Left ventricle myocardium inferior (tissue), 1 donor: ENCODE data around the gene RAI1. TPM values are rescaled to one million over a fixed set of nuclear protein-coding genes. Genes with fewer than 3 reads are reported as not detected.

Experiments
- DNase-seq: peaks from one replicate; pipeline ENCODE4 v3.0.0-alpha.2; 2020
- H3K27ac ChIP-seq: fragments of 200-600 bp; replicated peaks from 2 replicates; pipeline ENCODE4 v1.8.0; 2021
- H3K27me3 ChIP-seq: fragments of 200-600 bp; 2 replicates; pipeline ENCODE4 v1.8.0; 2021; ENCODE audit warnings: low read depth
- H3K36me3 ChIP-seq: fragments of 200-600 bp; 2 replicates; pipeline ENCODE4 v1.8.0; 2021
- H3K4me1 ChIP-seq: fragments of 200-600 bp; 2 replicates; pipeline ENCODE4 v1.8.0; 2021
- H3K4me3 ChIP-seq: fragments of 200-600 bp; 2 replicates; pipeline ENCODE4 v1.8.0; 2021; ENCODE audit warnings: mild to moderate bottlenecking, moderate library complexity
- H3K9me3 ChIP-seq: fragments of 200-600 bp; replicated peaks from 2 replicates; pipeline ENCODE4 v1.8.0; 2021
- CTCF ChIP-seq: fragments of 200-600 bp; IDR thresholded peaks from 2 replicates; pipeline ENCODE4 v1.8.0; 2021; ENCODE audit warnings: antibody characterized with exemption, mild to moderate bottlenecking, borderline replicate concordance
- intact Hi-C: fragments of 100-400 bp; cut with micrococcal nuclease; formaldehyde crosslinking; loops from one replicate; pipeline ENCODE4 v1.11.0; 2022
- total RNA-seq: library from RNA; stranded (reverse); fragmentation: NEBNext Ultra II Directional; extraction: Animal tissue kit (Norgen Biotek cat#: 25700); gene quantifications from one replicate; pipeline ENCODE4 v1.2.1, GENCODE V29; 2021
- donor health status: DM: no; HTN: yes; CAD: no; lungs with severe emphysema.

Gene RAI1
- total RNA-seq, 1 donor from 2014 or later: 22.5 TPM

- no peak overlapping the region for H3K4me3 ChIP-seq
- H3K27ac ChIP-seq: peak overlapping the region; percentile 68
- no peaks in the 10 kb centered on the region for H3K36me3 ChIP-seq
- no peak for TF ChIP-seq CTCF
- intact Hi-C loops: no loop called here
- no peaks in the 10 kb centered on the region for H3K9me3 ChIP-seq
- H3K4me1 ChIP-seq: peaks cover 98% of the 10 kb centered on the region
- no peak for DNase-seq
- no peaks in the 10 kb centered on the region for H3K27me3 ChIP-seq
These were observed 77.8 kb downstream of the RAI1 start for GRCh38 chr17:17758941-17759563.

DNA sequence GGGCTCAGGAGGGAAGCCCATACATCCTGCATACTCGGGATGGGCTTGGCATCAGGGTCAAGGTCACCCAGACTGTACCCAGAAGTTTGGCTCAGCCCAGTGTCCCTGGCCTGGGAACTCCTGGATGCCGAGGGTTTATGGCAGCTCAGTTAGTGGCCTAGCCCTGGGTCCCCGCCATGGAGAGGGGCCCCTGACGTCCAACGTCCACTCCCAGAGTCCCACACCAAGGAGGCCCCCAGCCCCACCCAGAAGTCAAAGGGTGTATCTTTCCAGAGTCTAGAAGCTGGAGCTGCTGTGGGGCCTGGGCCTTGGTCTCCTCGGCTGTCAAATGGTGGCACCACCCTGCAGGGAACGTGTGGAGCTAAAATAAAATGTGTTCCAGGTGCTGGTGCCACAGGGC is 79.1 kb downstream of the RAI1 start:
- no peak for TF ChIP-seq CTCF
- H3K36me3 ChIP-seq: no peaks in the 10 kb centered on the region
- no peaks in the 10 kb centered on the region for H3K27me3 ChIP-seq
- peaks cover 87% of the 10 kb centered on the region for H3K4me1 ChIP-seq
- H3K9me3 ChIP-seq: no peaks in the 10 kb centered on the region
- intact Hi-C loops: no loop called here
- DNase-seq: no peak
- H3K4me3 ChIP-seq: no peak overlapping the region
- peak overlapping the region; percentile 68 for H3K27ac ChIP-seq

DNA sequence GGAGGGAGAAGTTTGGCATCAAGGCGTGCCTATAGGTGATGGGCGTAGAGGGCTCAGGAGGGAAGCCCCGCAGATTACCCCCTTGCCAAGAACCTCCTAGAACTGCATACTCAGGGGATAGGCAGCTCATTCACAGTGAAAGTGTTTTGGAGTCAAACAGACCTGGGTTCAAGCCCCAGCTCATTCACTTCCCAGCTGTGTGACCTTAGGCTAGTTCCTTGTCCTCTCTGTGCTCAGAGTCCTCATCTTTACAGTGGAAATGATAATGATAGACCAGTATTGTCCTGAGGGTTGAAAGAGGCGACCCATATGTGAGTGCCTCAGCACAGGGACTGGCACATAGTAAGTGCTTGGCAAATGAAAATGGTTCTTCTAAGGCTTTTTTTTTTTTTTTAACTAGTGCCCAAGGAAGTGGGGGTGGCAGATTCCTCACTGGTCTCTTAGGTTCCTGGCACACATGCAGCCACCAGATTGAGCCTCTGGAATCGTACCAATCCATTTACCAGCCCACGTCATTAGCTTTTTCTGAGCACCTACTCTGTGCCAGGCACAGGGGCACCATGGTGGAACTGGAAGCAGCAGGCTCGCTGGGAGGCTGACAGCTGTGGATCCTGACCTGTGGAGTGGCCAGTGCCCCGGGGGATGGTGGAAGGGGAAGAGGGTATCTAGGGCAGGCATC is 79.8 kb downstream of the RAI1 start:
- intact Hi-C loops: no loop called here
- DNase-seq: no peak
- Histone ChIP-seq H3K27me3 (no peaks in the 10 kb centered on the region), H3K4me3 (no peak overlapping the region), H3K36me3 (no peaks in the 10 kb centered on the region), H3K27ac (peak overlapping the region; percentile 68), H3K9me3 (no peaks in the 10 kb centered on the region), H3K4me1 (peaks cover 86% of the 10 kb centered on the region)
- TF ChIP-seq CTCF: no peak

DNA sequence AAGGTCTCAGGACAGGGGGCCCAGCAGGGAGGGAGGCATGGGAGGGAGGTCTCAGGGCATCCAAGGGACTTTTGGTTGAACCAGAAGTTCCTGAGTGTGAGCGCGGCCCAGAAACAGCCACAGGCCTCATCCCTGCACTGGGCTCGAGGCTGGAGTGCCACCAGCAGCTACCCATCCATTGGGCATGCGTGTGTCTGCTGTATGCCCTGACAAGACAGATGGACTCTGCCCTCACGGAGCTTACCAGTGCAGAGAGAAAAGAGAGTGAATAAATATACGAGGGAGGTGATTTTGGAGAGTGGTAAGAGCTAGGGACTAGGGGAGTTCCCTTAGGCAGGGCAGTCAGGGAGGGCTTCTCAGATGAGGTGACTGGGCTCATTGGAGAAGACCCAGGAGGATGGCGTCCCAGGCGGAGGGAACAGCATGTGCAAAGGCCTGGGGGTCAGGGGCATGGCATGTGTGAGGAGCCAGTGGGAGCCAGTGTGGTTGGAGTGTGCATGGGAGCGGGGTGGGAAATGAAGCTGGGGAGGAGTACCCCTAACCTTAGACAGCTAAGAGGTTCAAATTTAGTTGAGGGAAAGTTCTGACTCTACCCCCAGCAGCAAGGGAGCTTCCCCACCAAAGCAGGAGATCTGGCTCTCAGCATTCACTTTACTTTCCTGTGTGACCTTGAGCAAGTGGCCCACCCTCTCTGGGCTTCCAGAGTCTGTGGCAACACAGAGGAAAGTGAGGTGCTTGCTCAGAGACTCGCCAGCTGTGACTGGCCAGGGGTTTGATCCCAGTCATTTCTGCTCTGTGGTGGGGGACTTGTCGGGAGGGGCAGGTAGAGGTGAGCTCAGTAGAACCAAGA is 80.9 kb downstream of the RAI1 start:
- no peak for TF ChIP-seq CTCF
- peaks cover 86% of the 10 kb centered on the region for H3K4me1 ChIP-seq
- no peaks in the 10 kb centered on the region for H3K27me3 ChIP-seq
- no peak for DNase-seq
- no peak overlapping the region for H3K4me3 ChIP-seq
- no peaks in the 10 kb centered on the region for H3K36me3 ChIP-seq
- intact Hi-C loops: no loop called here
- no peak overlapping the region for H3K27ac ChIP-seq
- no peaks in the 10 kb centered on the region for H3K9me3 ChIP-seq

- Histone ChIP-seq H3K4me1 (peaks cover 86% of the 10 kb centered on the region), H3K36me3 (no peaks in the 10 kb centered on the region), H3K27me3 (no peaks in the 10 kb centered on the region), H3K27ac (no peak overlapping the region), H3K4me3 (no peak overlapping the region), H3K9me3 (no peaks in the 10 kb centered on the region)
- TF ChIP-seq CTCF: no peak
- intact Hi-C loops: no loop called here
- DNase-seq: no peak
These were observed 81.5 kb downstream of the RAI1 start for GRCh38 chr17:17762744-17763105.
